ENCODE data around the gene LRRC63. TPM values are rescaled to one million over a fixed set of nuclear protein-coding genes. Genes with fewer than 3 reads are reported as not detected.

The LRRC63 gene
- total RNA-seq, 1 donor from 2014 or later: not detected

DNA sequence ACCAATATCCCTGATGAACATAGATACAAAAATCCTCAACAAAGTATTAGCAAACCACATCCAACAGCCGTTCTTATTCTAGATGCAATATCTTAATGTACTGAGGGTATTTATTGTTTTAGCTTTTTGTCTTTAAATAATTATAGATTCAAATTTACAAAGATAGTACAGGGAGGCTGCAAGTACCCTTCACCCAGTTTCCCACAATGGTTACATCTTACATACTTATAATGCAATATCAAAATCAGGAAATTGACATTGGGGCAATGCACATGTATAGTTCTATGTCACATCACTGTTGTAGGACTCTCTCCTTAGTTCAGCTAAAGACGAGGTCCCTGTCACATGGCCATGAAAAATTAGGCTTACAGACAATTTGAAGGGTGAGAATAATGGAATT is 99.5 kb downstream of the LRRC63 start:
- Histone ChIP-seq H3K36me3 (no peaks in the 10 kb centered on the region), H3K27ac (no peak overlapping the region), H3K9me3 (no peaks in the 10 kb centered on the region), H3K4me3 (no peak overlapping the region), H3K27me3 (no peaks in the 10 kb centered on the region), H3K4me1 (no peaks in the 10 kb centered on the region)
- intact Hi-C loops (cut with DNase I): no loop called here
- DNase-seq (ENCODE audit: low spot score in 2 of 2): no peak
- TF ChIP-seq, protein P1, sequence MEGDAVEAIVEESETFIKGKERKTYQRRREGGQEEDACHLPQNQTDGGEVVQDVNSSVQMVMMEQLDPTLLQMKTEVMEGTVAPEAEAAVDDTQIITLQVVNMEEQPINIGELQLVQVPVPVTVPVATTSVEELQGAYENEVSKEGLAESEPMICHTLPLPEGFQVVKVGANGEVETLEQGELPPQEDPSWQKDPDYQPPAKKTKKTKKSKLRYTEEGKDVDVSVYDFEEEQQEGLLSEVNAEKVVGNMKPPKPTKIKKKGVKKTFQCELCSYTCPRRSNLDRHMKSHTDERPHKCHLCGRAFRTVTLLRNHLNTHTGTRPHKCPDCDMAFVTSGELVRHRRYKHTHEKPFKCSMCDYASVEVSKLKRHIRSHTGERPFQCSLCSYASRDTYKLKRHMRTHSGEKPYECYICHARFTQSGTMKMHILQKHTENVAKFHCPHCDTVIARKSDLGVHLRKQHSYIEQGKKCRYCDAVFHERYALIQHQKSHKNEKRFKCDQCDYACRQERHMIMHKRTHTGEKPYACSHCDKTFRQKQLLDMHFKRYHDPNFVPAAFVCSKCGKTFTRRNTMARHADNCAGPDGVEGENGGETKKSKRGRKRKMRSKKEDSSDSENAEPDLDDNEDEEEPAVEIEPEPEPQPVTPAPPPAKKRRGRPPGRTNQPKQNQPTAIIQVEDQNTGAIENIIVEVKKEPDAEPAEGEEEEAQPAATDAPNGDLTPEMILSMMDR (IDR thresholded peaks at IDR 0.05): no peak

DNA sequence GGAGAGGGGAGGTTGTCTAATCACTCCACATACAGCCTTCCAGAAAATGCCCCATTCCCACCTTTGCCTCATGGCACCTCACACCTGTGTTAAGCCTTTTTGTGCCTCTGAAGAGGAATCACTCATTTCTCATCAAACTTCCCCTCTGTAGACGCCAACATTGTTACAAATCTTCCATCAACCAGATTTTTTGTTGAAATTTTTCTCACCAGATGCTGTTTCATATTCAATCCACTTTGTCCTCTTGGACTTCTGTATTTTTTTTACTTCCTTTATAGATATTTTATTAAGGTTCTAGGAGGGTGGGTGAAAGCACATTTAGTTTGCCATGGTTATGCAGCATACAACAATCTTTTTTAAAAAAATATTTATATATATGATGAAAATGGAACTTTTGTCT is 101.3 kb downstream of the LRRC63 start:
- H3K27ac ChIP-seq: no peak overlapping the region
- intact Hi-C loops (cut with DNase I): no loop called here
- no peaks in the 10 kb centered on the region for H3K36me3 ChIP-seq
- H3K27me3 ChIP-seq: no peaks in the 10 kb centered on the region
- TF ChIP-seq, protein P1 (IDR thresholded peaks at IDR 0.05): no peak
- H3K4me3 ChIP-seq: no peak overlapping the region
- no peaks in the 10 kb centered on the region for H3K9me3 ChIP-seq
- DNase-seq (ENCODE audit: low spot score in 2 of 2): no peak
- H3K4me1 ChIP-seq: no peaks in the 10 kb centered on the region

DNA sequence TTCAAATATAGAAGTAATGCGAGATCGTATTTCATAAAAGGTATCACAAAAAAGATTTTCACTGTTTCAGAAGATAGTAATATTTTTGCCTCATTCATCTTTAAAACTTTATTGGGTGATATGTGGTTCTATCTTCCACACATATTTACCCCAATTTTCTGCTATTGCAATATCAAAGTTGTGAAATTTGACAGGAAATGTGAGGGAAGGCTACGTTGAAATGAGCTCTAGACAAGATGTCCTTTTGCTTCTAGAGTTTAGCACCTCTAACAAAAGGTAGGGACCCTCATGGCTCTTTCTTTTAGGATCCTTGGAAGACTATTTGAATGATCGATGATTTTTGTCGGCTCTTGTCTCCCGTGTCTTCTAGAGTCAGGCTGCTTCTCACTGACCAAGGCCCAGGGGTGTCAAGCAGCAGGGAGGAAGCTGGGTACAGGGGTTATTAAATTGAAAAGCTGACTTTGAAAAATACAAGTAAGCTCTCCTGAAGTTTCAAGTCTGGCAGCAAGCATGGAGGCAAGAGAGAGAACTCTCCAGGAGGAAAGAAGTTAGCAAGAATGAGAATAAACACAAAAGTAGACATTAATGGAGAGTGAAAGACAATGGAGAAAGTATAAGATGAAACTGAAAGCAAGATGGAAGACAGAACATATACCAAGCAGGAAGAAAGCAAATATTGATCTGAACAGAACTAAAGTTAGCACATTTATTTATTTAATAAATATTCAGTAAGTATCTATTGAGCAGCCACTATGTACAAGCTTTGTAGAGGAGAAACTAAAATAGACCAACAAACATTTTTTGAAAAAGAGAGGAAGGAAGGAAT is 101.9 kb downstream of the LRRC63 start:
- DNase-seq (ENCODE audit: low spot score in 2 of 2): no peak
- Histone ChIP-seq H3K9me3 (no peaks in the 10 kb centered on the region), H3K36me3 (no peaks in the 10 kb centered on the region), H3K27me3 (no peaks in the 10 kb centered on the region), H3K27ac (no peak overlapping the region), H3K4me1 (no peaks in the 10 kb centered on the region), H3K4me3 (no peak overlapping the region)
- intact Hi-C loops (cut with DNase I): no loop called here
- TF ChIP-seq, protein P1 (IDR thresholded peaks at IDR 0.05): no peak

DNA sequence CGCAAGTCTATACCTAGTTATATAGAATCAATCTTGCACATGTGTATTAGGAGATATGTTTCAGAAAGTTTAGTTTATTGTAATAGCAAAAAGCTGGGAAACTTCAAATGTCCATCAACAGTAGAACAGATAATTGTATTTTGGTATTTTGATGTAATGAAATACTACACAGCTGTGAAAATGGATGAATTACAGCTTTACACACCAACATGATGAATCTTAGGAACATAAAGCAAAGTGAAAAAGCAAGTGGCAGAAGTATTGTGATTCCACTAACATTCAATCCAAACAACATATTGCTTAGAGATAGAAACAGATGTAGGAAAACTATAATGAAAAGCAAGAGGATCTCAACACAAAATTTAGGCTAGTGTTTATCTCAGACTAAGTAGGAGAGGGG is 102.9 kb downstream of the LRRC63 start:
- no peak overlapping the region for H3K4me3 ChIP-seq
- H3K27me3 ChIP-seq: no peaks in the 10 kb centered on the region
- no peaks in the 10 kb centered on the region for H3K9me3 ChIP-seq
- no peak for DNase-seq (ENCODE audit: low spot score in 2 of 2)
- no peaks in the 10 kb centered on the region for H3K36me3 ChIP-seq
- intact Hi-C loops (cut with DNase I): no loop called here
- H3K27ac ChIP-seq: no peak overlapping the region
- H3K4me1 ChIP-seq: no peaks in the 10 kb centered on the region
- TF ChIP-seq, protein P1 (IDR thresholded peaks at IDR 0.05): no peak

DNA sequence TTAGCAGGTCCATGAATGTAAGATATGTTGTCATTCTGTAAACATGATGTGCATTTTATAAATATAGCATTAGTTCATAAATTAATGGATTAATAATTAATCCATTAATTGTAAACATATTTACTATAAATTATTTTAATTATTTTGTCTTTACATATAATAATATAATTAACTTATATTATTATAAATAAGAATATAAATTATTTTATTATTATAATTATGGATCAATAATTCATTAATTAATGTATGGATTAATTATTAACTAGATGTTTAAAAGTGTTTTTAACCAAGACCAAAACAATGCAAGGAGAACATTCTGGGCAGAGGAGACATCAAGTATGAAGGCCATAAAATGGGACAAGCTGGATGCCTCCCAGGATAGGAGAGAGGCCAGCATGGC is 103.3 kb downstream of the LRRC63 start:
- intact Hi-C loops (cut with DNase I): no loop called here
- Histone ChIP-seq H3K36me3 (no peaks in the 10 kb centered on the region), H3K4me3 (no peak overlapping the region), H3K9me3 (no peaks in the 10 kb centered on the region), H3K27ac (no peak overlapping the region), H3K27me3 (no peaks in the 10 kb centered on the region), H3K4me1 (no peaks in the 10 kb centered on the region)
- TF ChIP-seq, protein P1 (IDR thresholded peaks at IDR 0.05): no peak
- DNase-seq (ENCODE audit: low spot score in 2 of 2): no peak

Measured in ascending aorta (tissue), 2 donors.